ENCODE data around the gene BLVRA.

- TF ChIP-seq POLR2AphosphoS5 (IDR thresholded peaks at IDR 0.05; ENCODE audit: low read depth, low read length): no peak
- TF ChIP-seq SIN3A (IDR thresholded peaks at IDR 0.05; ENCODE audit: borderline replicate concordance, insufficient read depth, low read length): no peak
- no peak for TF ChIP-seq TAF1 (IDR thresholded peaks at IDR 0.05; ENCODE audit: borderline replicate concordance, insufficient read depth, low read length)
Measured at GRCh38 chr7:43815373-43815772, 56.9 kb downstream of the BLVRA start.

Data from PFSK-1 (cell line).